GM10847 (cell line): Measurements from ENCODE around the gene UQCRH.

ENCODE experiments used
- POLR2A ChIP-seq: IDR thresholded peaks from 2 replicates; pipeline ENCODE4 v1.6.1; 2011; ENCODE audit not compliant: insufficient read length; ENCODE audit errors: extremely low read depth

The UQCRH gene

DNA sequence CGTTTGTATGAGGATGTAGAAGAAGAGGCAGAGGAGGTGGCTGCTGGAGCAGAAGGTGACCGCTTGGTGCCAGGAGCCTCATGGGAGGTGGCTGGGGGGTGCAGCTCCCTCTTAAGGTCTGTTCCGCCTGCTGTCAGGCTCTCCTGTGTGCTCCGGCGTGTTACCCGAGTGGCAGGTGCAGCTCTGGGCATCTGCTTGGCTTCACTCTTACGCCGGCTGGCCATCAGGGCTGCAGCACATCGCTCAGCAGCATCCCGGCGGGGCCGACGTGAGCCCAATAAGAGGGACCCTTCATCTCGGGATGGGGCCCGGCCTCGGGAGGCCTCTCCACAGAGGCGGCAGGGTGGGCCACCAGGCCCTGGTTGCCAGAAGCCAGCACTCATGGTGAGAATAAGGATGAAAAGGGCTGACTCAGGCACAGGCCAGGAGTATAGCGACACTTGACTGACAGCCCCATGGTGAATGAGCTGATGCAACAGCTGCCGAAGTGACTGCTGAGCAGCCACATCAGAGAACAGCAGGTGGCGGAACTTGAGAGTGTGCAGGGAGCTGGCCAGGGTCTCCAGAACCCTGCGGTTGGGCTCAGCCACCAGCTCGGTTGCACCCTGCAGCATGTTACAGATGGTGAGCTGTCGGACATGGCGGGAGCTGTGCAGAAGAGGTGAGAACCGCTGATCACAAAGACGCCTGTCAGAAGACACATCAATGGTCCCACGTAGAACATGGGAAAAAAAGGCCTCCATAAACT is 17.6 kb upstream of the UQCRH start:
- no peak for TF ChIP-seq POLR2A

DNA sequence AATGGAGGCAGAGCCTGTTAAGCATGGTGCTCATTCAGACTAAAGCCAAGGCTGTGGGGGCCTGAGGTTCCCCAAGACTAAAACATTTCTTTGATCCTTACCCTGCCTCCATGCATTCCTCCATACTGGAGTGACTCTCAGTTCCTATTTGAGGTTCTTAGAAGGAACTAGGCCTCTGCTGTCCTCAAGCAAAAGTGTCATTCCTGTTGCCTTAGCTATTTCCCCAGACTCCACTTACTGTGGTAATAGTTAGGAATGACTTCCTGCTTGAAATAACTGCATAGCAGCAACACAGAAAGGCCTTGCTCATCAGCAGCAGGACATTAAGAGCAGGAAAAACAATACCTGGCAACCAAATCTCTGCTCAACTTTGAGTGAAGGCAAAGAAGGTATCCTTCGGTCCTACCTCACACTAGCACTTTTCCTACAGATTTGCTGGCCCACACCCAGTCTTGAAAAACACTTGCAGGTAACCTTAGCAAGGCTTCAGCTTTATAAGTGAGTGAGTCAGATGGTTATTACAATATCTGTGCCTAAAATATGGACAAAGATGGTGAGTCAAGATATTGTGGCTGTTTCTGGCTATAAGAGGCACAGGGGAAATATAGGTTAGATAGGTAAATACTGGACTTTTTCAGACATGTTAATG is 14.9 kb upstream of the UQCRH start:
- no peak for TF ChIP-seq POLR2A

DNA sequence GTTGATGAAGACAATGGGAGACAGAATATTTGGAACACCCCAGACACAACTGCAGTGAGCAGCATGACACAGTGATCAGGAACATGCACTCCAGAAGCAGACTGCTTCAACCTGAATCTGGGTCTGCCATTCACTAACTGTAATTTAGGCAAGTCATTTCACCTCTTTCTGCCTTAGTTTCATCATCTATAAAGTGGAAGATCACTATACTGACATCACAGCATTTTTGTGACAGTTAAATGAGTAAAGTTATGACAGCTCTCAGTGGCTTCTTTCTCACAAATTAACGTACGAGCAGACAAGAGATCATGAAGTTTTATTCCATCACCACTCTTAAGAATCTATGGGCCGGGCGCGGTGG is 14.4 kb upstream of the UQCRH start:
- TF ChIP-seq POLR2A: no peak

DNA sequence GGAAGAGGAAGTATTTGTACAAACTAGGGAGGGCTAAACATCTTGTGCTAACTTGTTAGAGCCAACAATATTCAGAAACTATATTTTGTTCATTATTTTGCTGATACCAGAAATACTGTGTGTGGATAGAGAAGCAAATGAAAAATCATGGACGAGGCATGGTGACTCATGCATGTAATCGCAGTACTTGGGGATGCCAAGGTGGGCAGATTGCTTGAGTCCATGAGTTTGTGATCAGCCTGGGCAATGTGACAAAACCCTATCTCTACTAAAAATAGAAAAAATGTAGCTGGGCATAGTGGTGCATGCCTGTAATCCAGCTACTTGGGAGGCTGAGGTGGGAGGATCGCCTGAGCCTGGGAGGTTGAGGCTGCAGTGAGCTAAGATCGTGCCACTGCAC is 13.5 kb upstream of the UQCRH start:
- TF ChIP-seq POLR2A: no peak

DNA sequence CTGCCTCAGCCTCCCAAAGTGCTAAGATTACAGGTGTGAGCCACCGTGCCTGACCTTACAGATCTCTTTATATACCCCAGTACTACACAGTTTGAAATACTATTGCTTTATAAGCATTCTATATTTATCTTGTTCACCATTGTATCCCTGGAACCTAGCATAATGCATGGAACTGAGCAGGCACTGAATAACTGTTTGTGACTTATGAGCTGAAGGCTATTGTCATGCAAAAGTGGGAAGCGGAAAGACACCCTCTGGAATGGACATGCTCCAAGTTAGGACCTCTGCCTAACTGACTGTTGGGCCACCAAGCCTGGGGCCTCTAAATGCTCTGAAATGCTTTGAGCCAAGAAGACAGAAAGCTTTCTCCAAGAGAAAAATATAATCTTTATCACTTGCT is 8.2 kb upstream of the UQCRH start:
- no peak for TF ChIP-seq POLR2A

DNA sequence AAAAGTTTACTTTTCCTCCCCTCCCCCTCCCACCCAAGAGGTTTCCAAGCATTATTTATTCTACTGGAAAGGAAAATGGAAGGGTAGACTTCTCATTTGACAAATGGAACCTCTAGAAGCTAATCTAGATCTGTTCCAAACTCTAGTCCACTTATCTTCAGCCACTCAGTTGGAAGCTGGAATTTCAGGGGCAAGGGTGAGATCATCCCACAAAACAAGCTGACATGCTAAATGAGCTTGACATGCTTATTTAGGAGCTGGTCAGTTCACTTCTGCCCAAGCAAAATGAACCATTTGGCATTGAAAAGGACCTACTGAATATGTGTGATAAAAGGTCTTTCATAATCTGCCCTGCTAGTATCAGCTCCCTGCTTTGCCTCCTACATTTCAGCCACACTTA is 5.1 kb upstream of the UQCRH start:
- no peak for TF ChIP-seq POLR2A

DNA sequence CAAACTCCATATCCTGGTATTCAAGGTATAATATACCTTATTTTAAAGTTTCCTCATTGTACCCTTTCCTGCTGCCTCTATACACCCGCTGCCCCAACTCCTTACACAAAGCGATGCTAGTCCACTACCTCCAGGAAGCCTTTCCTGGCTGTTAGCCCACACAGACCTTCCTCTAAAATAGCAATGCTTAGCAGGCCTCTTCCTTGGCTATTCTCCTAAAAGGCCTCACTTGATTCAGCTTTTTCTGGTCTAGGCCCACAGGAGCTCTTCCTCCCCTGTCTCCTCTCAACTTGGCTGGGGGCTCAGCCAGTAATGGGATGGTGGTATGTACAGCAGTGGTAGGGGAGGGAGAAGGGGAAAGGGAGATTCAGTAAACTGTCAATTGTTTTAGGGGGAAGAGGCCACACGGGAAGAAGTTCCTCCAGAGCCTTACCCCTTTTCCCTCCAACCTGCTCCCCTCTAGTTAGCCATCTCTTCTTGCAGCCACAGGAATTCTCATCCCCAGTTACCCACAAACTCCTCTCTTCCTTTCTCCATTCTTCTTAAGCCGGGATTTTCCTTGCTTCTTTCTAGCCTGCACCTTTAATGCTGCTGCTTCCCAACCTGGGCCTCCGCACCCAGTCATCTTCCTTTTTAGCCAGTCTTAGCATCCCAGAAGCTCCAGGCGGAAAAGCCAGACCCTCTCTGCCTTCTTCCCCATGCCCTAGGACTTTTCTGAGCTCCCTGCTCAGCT is 2.7 kb upstream of the UQCRH start:
- TF ChIP-seq POLR2A: no peak

DNA sequence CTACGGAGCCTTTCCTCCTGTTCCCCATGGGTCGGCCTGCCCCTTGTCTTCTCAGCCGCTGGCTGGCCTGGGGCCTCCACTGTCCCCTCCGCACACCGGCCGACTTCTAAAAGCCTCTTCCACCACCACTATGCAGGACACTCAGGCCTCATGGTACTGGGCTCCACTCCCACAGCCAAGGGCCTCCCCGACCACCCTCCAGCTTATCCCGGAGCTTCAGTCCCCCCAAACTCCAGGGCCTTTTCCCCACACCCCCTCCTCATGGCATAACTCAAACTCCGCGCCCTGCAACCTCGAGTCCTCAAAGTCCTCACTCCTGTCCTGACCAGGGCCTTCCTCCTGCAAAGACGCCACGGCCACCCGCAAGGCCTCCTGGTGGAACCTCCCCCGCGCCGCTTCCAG is 2.1 kb upstream of the UQCRH start:
- no peak for TF ChIP-seq POLR2A

DNA sequence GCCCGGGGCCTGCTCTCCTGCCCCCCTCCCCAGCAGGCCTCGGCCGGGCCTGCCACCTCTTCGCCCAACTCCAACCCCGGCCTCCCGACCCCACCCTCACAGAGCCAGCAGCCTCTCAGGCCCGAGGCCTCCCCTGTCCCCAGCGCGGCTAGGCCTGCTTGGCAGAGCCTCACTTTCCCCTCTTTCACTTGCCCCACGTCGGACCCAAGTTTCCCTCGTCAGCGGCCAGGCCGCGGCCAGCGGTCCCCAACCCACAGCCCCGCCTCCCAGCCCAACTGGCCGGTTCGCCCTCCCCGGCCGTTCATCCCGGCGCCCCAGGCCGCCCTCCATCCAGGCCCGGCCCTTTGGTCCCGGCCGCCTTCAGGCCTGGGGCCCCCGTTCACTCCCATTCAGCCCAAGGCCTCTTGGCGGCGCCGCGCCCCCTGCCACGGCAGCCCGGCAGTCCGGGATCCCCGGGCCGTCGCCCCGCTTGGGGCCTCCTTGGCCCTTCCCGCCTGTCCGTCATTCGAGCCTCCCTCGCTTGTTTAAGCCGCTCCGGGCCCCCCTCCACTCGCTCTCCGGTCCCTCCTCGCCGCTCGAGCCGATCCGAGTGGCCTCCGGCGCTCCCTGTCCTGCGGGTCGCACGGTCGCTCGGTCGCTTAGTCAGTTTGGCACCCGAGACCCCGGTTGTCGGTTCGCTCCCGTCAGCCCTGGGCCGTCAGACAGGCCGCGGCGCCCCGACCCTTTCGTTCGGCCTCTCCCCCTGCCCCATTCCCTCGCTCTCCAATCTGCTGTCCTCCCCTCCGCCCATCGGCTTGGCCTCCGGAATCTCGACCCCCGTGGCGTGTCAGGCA is 1.5 kb upstream of the UQCRH start:
- no peak for TF ChIP-seq POLR2A

DNA sequence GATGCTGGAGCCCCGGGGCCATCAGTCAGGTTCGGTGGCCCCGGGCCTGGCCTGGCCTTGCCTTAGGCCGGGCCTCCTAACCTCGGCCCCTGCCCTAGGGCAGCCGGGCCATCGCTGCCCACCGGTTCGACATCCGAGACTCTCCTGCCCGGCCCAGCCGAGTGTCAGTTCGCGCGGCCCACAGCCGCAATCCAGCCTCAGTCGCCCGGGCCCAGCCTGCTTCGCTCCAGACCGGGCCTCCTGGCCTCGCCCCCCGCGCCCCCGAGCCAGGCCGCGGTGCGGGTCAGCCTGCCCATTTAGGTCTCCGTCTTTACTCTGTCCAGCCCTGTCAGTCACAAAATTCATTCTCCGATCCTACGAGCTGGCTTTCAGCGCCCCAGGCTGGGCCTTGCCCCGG is 859 bp upstream of the UQCRH start:
- no peak for TF ChIP-seq POLR2A

DNA sequence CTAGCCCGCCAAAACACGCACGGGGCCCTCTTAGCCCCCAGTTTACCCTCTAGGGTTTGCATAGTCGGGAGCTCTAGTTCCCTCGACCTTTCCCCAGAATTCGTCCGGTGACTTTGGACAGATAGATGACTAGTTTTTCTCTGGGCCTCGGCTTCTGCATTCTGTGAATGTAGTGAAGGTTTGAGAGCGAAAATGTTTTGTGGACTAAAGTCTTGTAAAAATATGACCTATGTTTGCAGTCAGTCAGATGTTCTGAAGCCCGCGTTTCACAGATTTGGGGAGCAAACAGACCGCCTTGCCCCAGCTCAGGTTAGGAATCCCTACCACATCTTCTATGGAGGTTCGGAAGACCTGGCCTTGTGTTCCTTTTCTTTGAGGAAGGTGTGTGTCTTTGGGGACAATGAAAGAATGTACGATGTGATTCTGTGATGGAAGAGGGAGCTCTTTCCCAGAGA is 401 bp downstream of the UQCRH start:
- TF ChIP-seq POLR2A: no peak

DNA sequence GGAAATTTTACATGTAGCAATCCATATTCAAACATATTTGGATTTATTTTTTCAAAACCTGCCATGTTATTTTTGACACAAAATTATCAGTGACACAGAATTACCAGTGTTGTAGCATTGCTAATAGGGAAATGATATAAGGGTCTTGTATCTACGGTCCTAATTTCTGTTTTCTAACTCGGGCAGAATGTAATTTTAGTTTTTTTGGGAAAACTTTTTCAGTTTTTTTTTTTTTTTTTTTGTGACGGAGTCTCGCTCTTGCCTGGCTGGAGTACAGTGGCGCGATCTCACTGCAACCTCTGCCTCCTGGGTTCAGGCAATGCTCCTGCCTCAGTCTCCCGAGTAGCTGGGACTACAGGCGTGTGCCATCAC is 2.6 kb downstream of the UQCRH start:
- TF ChIP-seq POLR2A: no peak

DNA sequence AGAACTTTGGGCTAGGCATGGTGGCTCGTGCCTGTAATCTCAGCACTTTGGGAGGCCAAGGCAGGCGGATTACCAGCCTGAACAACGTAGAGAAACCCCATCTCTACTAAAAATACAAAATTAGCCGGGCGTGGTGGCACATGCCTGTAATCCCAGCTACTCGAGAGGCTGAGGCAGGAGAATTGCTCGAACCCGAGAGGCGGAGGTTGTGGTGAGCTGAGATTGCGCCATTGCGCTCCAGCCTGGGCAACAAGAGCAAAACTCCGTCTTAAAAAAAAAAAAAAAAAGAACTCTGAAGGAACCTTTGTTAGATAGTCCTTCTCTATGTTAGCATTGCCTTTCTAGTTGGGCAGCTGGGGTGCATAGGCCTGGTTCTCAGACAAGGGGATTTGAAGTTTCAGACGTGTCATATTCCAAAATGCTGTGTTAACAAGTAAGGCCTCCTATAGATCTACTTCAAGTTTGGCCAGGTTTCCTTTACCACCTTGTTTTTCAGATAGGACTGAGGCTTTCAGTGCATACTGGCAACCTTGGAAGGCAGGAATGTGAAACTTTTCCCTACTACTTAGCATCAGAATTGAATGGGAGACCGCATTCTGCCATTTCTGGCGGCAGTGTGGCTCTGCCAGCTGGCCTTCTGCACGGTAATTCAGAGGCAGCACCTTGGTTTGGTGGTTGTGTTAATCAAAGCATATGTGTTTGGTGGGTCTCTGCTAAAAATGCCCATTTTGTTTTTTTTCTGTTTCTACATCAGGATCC is 6.1 kb downstream of the UQCRH start:
- no peak for TF ChIP-seq POLR2A

DNA sequence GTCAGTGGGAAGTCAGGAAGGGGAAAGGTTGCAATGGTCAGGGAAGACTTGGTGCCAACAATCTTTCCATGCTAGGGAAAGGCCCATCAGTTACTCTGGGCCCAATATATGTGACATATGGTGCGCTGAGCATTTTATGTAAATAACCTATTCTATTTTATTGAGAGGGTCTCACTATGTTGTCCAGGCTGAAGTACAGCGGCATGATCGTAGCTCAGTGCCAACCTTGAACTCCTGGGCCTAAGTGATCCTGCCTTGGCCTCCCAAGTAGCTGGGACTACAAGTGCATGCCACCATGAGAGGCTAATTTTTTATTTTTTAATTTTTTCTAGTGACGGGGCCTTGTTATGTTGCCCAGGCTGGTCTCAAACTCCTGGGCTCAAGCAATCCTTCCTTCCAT is 6.8 kb downstream of the UQCRH start:
- no peak for TF ChIP-seq POLR2A
